HCT116 (cell line): ENCODE data around the gene SPIN2A. TPM values are rescaled to one million over a fixed set of nuclear protein-coding genes. Genes with fewer than 3 reads are reported as not detected.

Experiments used
- ATAC-seq: fragments of 200-7000 bp; cut with Tn5 transposase; 2 replicates; pipeline ENCODE4 v1.9.1; 2020; ENCODE audit warnings: mild to moderate bottlenecking, moderate library complexity
- BruUV-seq: library from RNA; stranded (reverse); fragments of 400-500 nt; replicated peaks from 2 replicates; lab custom pipeline; 2021; lab: Mats Ljungman, UMichigan
- CTCF ChIA-PET: fragments of 300-600 bp; sonication (Branson Sonifier 250); formaldehyde crosslinking; loops from one replicate; lab custom pipeline; 2021; ENCODE audit warnings: antibody characterized with exemption; lab: Charles Lee
- POLR2A ChIA-PET: fragments of 300-600, 350-600 bp; sonication (Branson Sonifier 250); formaldehyde crosslinking; loops from one replicate; lab custom pipeline; 2021; ENCODE audit warnings: antibody characterized with exemption; lab: Charles Lee
- RAD21 ChIA-PET, 2 experiments: fragments of 300-600 bp; sonication (Branson Sonifier 250); formaldehyde crosslinking; loops; one replicate each; lab custom pipeline; 2023; ENCODE audit warnings: low total read pairs in 2 of 2; ENCODE audit not compliant: uncharacterized antibody in 2 of 2, unreplicated experiment in 2 of 2, low non-redundant PET in 1 of 2; lab: Charles Lee
- DNase-seq: peaks from one replicate; pipeline ENCODE4 v3.0.0-alpha.2; 2010; ENCODE audit warnings: low read depth, low spot score
- H2AFZ ChIP-seq: fragments of 200-600 bp; shearing (Covaris generic), sonication (generic); 2 replicates; pipeline ENCODE4 v1.6.1; 2017; ENCODE audit warnings: low read depth, mixed run types, mixed read lengths, antibody characterized with exemption, low read length; ENCODE audit not compliant: poor library complexity, severe bottlenecking
- H3K27ac ChIP-seq: 2 replicates; pipeline ENCODE4 v1.5.1; 2012; ENCODE audit warnings: low read depth, low read length
- H3K27me3 ChIP-seq: fragments of 200-600 bp; sonication (generic); 2 replicates; pipeline ENCODE4 v1.6.1; 2016; ENCODE audit warnings: mixed run types, low read length, mixed read lengths; ENCODE audit not compliant: insufficient read depth
- H3K36me3 ChIP-seq, 2 experiments: fragments of 200-500 bp in 1 of 2; fragments of 200-600 bp in 1 of 2; sonication (Bioruptor generic) in 1 of 2; sonication (generic) in 1 of 2; 2 replicates each; pipeline versions ENCODE4 v1.5.1 to v1.6.1; 2014 to 2016; ENCODE audit warnings: low read length in 2 of 2, inconsistent platforms in 1 of 2, mixed read lengths in 1 of 2, mixed run types in 1 of 2; ENCODE audit not compliant: insufficient read depth in 2 of 2, control insufficient read depth in 1 of 2
- H3K4me1 ChIP-seq, 2 experiments: fragments of 200-600 bp in 1 of 2; sonication (generic) in 1 of 2; 2 replicates each; pipeline versions ENCODE4 v1.5.1 to v1.6.1; 2012 to 2017; ENCODE audit warnings: low read length in 2 of 2, inconsistent platforms in 1 of 2, mild to moderate bottlenecking in 1 of 2, mixed read lengths in 1 of 2, mixed run types in 1 of 2, moderate library complexity in 1 of 2; ENCODE audit not compliant: insufficient read depth in 2 of 2, control insufficient read depth in 1 of 2
- H3K4me2 ChIP-seq: fragments of 200-600 bp; sonication (generic); 2 replicates; pipeline ENCODE4 v1.6.1; 2017; ENCODE audit warnings: mixed run types, low read length, mixed read lengths
- H3K4me3 ChIP-seq, 2 experiments: fragments of 200-600 bp in 1 of 2; sonication (generic) in 1 of 2; replicated peaks in 1 of 2; 2 replicates each; pipeline ENCODE4 v1.5.1; 2011 to 2016; ENCODE audit warnings: low read length in 2 of 2, control low read depth in 1 of 2, low read depth in 1 of 2, mild to moderate bottlenecking in 1 of 2, mixed read lengths in 1 of 2, mixed run types in 1 of 2
- H3K79me2 ChIP-seq: fragments of 200-600 bp; sonication (generic); 2 replicates; pipeline ENCODE4 v1.6.1; 2017; ENCODE audit warnings: mild to moderate bottlenecking, mixed run types, low read length, moderate library complexity, mixed read lengths; ENCODE audit not compliant: insufficient read depth
- H3K9ac ChIP-seq: fragments of 200-600 bp; sonication (generic); 2 replicates; pipeline ENCODE4 v1.6.1; 2016; ENCODE audit warnings: low read length, mixed read lengths
- H3K9me2 ChIP-seq: fragments of 200-600 bp; sonication (generic), shearing (Covaris generic); 2 replicates; pipeline ENCODE4 v1.6.1; 2017; ENCODE audit warnings: mixed run types, mild to moderate bottlenecking, moderate library complexity; ENCODE audit not compliant: insufficient read depth
- H3K9me3 ChIP-seq, 2 experiments: fragments of 200-500 bp in 1 of 2; fragments of 200-600 bp in 1 of 2; sonication (Bioruptor generic) in 1 of 2; sonication (generic) in 1 of 2; 2 replicates each; pipeline ENCODE4 v1.6.1; 2014 to 2017; ENCODE audit warnings: low read length in 2 of 2, mixed read lengths in 2 of 2, inconsistent platforms in 1 of 2, low read depth in 1 of 2, mild to moderate bottlenecking in 1 of 2, mixed run types in 1 of 2, moderate library complexity in 1 of 2; ENCODE audit not compliant: control insufficient read depth in 1 of 2, insufficient read depth in 1 of 2
- H4K20me1 ChIP-seq: fragments of 200-600 bp; sonication (generic), shearing (Covaris generic); 2 replicates; pipeline ENCODE4 v1.6.1; 2017; ENCODE audit warnings: mixed run types, mild to moderate bottlenecking, moderate library complexity; ENCODE audit not compliant: insufficient read depth
- CEBPB ChIP-seq: IDR thresholded peaks from 2 replicates; pipeline ENCODE4 v1.6.1; 2012; ENCODE audit warnings: low read depth
- EGR1 ChIP-seq: IDR thresholded peaks from 2 replicates; pipeline ENCODE4 v1.6.1; 2012; ENCODE audit warnings: low read depth
- ELF1 ChIP-seq: IDR thresholded peaks from 2 replicates; pipeline ENCODE4 v1.6.1; 2012; ENCODE audit warnings: low read depth, borderline replicate concordance
- EZH2phosphoT487 ChIP-seq: fragments of 200-600 bp; IDR thresholded peaks from 2 replicates; pipeline ENCODE4 v1.6.1; 2018; ENCODE audit warnings: antibody characterized with exemption, borderline replicate concordance
- FOSL1 ChIP-seq: IDR thresholded peaks from 2 replicates; pipeline ENCODE4 v1.6.1; 2012; ENCODE audit warnings: low read depth
- JUND ChIP-seq: IDR thresholded peaks from 2 replicates; pipeline ENCODE4 v1.6.1; 2012
- POLR2A ChIP-seq: IDR thresholded peaks from 2 replicates; pipeline ENCODE4 v1.7.0; 2011; ENCODE audit warnings: borderline replicate concordance; ENCODE audit not compliant: insufficient read depth, insufficient read length; ENCODE audit errors: extremely low read depth
- POLR2AphosphoS5 ChIP-seq: IDR thresholded peaks from 2 replicates; pipeline ENCODE4 v1.6.1; 2011; ENCODE audit warnings: mild to moderate bottlenecking, low read depth, low read length, moderate library complexity
- RAD21 ChIP-seq: IDR thresholded peaks from 2 replicates; pipeline ENCODE4 v1.6.1; 2012; ENCODE audit warnings: low read depth, mild to moderate bottlenecking
- SP1 ChIP-seq: IDR thresholded peaks from 2 replicates; pipeline ENCODE4 v1.6.1; 2012; ENCODE audit warnings: low read depth
- SRF ChIP-seq: IDR thresholded peaks from 2 replicates; pipeline ENCODE4 v1.6.1; 2012; ENCODE audit warnings: low read depth
- TCF7L2 ChIP-seq: IDR thresholded peaks from 2 replicates; pipeline ENCODE4 v1.7.0; 2011; ENCODE audit warnings: borderline replicate concordance, inconsistent platforms; ENCODE audit not compliant: insufficient read depth, insufficient read length; ENCODE audit errors: extremely low read depth
- YY1 ChIP-seq: IDR thresholded peaks from 2 replicates; pipeline ENCODE4 v1.6.1; 2011; ENCODE audit warnings: low read length, low read depth, moderate library complexity, mild to moderate bottlenecking; ENCODE audit not compliant: insufficient replicate concordance; ENCODE audit errors: extremely low read depth
- ZFX ChIP-seq: fragments of 450-650 bp; IDR thresholded peaks from 2 replicates; pipeline ENCODE4 v1.6.1; 2017
- ZNF274 ChIP-seq: fragments of 200-500 bp; sonication (Bioruptor generic); IDR thresholded peaks from 2 replicates; pipeline ENCODE4 v1.6.1; 2014; ENCODE audit warnings: mild to moderate bottlenecking, low read depth, low read length, inconsistent platforms
- intact Hi-C: fragments of 100-400 bp; cut with micrococcal nuclease; formaldehyde crosslinking; loops from 2 replicates; pipeline ENCODE4 v1.10.0; 2022
- total RNA-seq: library from RNA; stranded (reverse); gene quantifications from one replicate; pipeline ENCODE4 v1.2.1, GENCODE V29; 2021; ENCODE audit not compliant: unreplicated experiment
- TF ChIP-seq, protein P1 (sequence below): IDR thresholded peaks from 2 replicates; pipeline ENCODE4 v1.6.1; 2011; ENCODE audit warnings: mild to moderate bottlenecking, low read length, moderate library complexity; ENCODE audit not compliant: insufficient replicate concordance; ENCODE audit errors: extremely low read depth
- TF ChIP-seq, protein P2 (sequence below): IDR thresholded peaks from 2 replicates; pipeline ENCODE4 v1.6.1; 2012
- TF ChIP-seq, protein P3 (sequence below), 3 experiments: fragments of 200-600 bp in 1 of 3; sonication (generic) in 1 of 3; IDR thresholded peaks in 2 of 3; conservative IDR thresholded peaks in 1 of 3; 2 replicates each; pipeline ENCODE4 v1.5.1; 2012 to 2017; ENCODE audit warnings: low read depth in 2 of 3, low read length in 2 of 3, antibody characterized with exemption in 1 of 3, borderline replicate concordance in 1 of 3, control low read depth in 1 of 3, mild to moderate bottlenecking in 1 of 3, mixed read lengths in 1 of 3, mixed run types in 1 of 3, moderate library complexity in 1 of 3; ENCODE audit not compliant: insufficient read depth in 1 of 3
- TF ChIP-seq, protein P4 (sequence below): IDR thresholded peaks from 2 replicates; pipeline ENCODE4 v1.6.1; 2012; ENCODE audit warnings: low read depth

The SPIN2A gene
- total RNA-seq, 1 experiment from 2014 or later, result 0.54 TPM

DNA sequence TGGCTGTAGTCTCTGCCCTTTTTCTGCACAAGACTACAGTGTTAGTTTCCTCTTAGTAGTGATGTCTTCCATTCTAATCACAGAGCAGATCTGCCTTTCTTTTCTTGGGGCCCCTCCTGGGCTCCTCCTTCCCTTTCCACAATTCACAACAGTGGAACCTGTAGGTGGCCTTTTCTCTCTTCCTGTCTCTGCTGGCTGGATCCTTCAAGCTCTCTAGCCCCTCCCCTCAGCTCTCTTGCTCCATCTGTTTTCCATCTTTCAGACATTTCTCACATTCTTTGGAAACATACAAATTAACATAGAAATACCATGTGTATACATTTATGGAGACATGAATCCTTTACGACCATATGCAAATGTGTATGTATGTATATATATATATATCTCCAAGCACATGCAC lies 304 bp upstream of the SPIN2A start:
- DNase-seq (no peak), ATAC-seq (no peak)
- no peak for TF ChIP-seq POLR2A
- no peak for TF ChIP-seq SP1
- no peak for TF ChIP-seq TCF7L2
- TF ChIP-seq, protein P1, sequence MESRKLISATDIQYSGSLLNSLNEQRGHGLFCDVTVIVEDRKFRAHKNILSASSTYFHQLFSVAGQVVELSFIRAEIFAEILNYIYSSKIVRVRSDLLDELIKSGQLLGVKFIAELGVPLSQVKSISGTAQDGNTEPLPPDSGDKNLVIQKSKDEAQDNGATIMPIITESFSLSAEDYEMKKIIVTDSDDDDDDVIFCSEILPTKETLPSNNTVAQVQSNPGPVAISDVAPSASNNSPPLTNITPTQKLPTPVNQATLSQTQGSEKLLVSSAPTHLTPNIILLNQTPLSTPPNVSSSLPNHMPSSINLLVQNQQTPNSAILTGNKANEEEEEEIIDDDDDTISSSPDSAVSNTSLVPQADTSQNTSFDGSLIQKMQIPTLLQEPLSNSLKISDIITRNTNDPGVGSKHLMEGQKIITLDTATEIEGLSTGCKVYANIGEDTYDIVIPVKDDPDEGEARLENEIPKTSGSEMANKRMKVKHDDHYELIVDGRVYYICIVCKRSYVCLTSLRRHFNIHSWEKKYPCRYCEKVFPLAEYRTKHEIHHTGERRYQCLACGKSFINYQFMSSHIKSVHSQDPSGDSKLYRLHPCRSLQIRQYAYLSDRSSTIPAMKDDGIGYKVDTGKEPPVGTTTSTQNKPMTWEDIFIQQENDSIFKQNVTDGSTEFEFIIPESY, result no peak
- no peak for TF ChIP-seq RAD21
- TF ChIP-seq, protein P2, sequence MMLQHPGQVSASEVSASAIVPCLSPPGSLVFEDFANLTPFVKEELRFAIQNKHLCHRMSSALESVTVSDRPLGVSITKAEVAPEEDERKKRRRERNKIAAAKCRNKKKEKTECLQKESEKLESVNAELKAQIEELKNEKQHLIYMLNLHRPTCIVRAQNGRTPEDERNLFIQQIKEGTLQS, result no peak
- TF ChIP-seq YY1, result no peak
- no peak for TF ChIP-seq POLR2AphosphoS5
- TF ChIP-seq, protein P3, sequence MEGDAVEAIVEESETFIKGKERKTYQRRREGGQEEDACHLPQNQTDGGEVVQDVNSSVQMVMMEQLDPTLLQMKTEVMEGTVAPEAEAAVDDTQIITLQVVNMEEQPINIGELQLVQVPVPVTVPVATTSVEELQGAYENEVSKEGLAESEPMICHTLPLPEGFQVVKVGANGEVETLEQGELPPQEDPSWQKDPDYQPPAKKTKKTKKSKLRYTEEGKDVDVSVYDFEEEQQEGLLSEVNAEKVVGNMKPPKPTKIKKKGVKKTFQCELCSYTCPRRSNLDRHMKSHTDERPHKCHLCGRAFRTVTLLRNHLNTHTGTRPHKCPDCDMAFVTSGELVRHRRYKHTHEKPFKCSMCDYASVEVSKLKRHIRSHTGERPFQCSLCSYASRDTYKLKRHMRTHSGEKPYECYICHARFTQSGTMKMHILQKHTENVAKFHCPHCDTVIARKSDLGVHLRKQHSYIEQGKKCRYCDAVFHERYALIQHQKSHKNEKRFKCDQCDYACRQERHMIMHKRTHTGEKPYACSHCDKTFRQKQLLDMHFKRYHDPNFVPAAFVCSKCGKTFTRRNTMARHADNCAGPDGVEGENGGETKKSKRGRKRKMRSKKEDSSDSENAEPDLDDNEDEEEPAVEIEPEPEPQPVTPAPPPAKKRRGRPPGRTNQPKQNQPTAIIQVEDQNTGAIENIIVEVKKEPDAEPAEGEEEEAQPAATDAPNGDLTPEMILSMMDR (IDR thresholded peaks at IDR 0.05 in 2 of 3, conservative IDR thresholded peaks at IDR 0.05 in 1 of 3; ENCODE audit: borderline replicate concordance in 1 of 3, insufficient read depth in 1 of 3, low read depth in 2 of 3, low read length in 2 of 3), result no peak
- TF ChIP-seq SRF, result no peak
- no peak for TF ChIP-seq ZFX
- TF ChIP-seq, protein P4, sequence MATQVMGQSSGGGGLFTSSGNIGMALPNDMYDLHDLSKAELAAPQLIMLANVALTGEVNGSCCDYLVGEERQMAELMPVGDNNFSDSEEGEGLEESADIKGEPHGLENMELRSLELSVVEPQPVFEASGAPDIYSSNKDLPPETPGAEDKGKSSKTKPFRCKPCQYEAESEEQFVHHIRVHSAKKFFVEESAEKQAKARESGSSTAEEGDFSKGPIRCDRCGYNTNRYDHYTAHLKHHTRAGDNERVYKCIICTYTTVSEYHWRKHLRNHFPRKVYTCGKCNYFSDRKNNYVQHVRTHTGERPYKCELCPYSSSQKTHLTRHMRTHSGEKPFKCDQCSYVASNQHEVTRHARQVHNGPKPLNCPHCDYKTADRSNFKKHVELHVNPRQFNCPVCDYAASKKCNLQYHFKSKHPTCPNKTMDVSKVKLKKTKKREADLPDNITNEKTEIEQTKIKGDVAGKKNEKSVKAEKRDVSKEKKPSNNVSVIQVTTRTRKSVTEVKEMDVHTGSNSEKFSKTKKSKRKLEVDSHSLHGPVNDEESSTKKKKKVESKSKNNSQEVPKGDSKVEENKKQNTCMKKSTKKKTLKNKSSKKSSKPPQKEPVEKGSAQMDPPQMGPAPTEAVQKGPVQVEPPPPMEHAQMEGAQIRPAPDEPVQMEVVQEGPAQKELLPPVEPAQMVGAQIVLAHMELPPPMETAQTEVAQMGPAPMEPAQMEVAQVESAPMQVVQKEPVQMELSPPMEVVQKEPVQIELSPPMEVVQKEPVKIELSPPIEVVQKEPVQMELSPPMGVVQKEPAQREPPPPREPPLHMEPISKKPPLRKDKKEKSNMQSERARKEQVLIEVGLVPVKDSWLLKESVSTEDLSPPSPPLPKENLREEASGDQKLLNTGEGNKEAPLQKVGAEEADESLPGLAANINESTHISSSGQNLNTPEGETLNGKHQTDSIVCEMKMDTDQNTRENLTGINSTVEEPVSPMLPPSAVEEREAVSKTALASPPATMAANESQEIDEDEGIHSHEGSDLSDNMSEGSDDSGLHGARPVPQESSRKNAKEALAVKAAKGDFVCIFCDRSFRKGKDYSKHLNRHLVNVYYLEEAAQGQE, result no peak
- no peak for TF ChIP-seq EZH2phosphoT487
- no peak for TF ChIP-seq JUND
- TF ChIP-seq ZNF274, result no peak
- no peak for TF ChIP-seq EGR1
- no peak for TF ChIP-seq CEBPB
- no peak for TF ChIP-seq FOSL1
- TF ChIP-seq ELF1, result no peak
- H3K4me2 ChIP-seq, result no peak overlapping the region
- H3K9me2 ChIP-seq, result no peaks in the 10 kb centered on the region
- H2AFZ ChIP-seq, result no peak overlapping the region
- H3K4me1 ChIP-seq, result no peaks in the 10 kb centered on the region
- no peak overlapping the region for H3K4me3 ChIP-seq
- CTCF ChIA-PET, result no interaction called here
- H3K79me2 ChIP-seq, result no peaks in the 10 kb centered on the region
- H3K27ac ChIP-seq, result no peak overlapping the region
- no TSS peak for BruUV-seq
- POLR2A ChIA-PET, result no interaction called here
- intact Hi-C loops, result no loop called here
- H3K9ac ChIP-seq, result no peak overlapping the region
- H3K9me3 ChIP-seq, result no peaks in the 10 kb centered on the region
- RAD21 ChIA-PET, result no interaction called here
- H3K27me3 ChIP-seq, result no peaks in the 10 kb centered on the region
- H3K36me3 ChIP-seq, result no peaks in the 10 kb centered on the region
- no peaks in the 10 kb centered on the region for H4K20me1 ChIP-seq
